Middle frontal gyrus (tissue), 1 donor: ENCODE measurements around the gene DDHD1.
A peak's percentile ranks its signal among the peaks of the same experiment; 100 is the strongest.
"Not testable (repeated sequence)": the region's sequence is repeated elsewhere in the genome, so short reads cannot be mapped to it uniquely, and the experiment has no call there.

Source experiments
- DNase-seq: peaks from one replicate; pipeline ENCODE4 v3.0.0-alpha.2; 2015; ENCODE audit warnings: low spot score; ENCODE audit errors: extremely low spot score

Gene DDHD1

DNA sequence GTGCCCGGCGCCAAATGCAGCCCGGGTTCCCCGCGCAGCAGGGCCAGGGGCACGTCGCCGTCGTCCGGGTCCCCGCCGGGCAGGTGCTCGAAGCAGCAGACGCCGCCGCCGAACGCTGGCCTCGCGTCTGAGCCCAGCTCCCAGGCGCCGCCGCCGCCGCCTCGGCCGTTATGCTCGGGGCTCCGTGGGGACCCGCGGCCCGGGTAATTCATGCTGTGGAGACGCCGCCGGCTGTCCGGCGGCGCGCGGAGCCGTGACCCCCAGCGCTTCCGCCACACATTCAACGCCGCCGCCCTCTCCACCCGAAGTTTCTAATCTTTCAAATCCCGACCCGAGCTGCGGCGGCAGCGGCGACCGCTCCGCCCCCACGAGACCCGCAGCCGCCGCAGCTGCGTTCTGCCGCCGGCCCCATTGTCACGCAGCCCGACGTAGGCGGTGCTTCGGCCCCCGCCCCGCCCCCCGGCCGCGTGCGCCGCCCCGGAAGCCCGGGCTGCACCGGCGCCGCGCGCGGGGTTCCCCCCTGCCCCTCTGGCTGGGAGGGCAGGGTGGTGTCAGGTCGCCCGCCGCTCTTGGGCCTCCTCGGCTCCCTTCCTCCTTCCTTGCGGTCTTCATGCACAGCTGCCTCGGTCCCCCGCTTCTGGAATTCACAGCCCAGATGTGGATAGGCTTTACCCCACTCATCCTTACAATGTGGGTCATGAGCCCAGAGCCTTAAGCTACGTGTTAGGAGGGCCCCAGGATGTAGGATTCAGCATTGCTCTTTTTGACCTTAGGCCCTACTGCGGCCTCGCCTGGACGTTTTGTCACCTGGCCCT is at the start of gene DDHD1:
Gene DDHD1, minus strand, starts transcription at position 437 of the 815 bp plus-strand sequence. Its CDS starts 225 bp downstream, at position 212.
- peak; percentile 40 for DNase-seq

GRCh38 chr14:53195949-53196348 is 42.8 kb upstream of the DDHD1 start:
- DNase-seq, result no peak

GRCh38 chr14:53193193-53193592 is 40.1 kb upstream of the DDHD1 start:
- no peak for DNase-seq

DNA sequence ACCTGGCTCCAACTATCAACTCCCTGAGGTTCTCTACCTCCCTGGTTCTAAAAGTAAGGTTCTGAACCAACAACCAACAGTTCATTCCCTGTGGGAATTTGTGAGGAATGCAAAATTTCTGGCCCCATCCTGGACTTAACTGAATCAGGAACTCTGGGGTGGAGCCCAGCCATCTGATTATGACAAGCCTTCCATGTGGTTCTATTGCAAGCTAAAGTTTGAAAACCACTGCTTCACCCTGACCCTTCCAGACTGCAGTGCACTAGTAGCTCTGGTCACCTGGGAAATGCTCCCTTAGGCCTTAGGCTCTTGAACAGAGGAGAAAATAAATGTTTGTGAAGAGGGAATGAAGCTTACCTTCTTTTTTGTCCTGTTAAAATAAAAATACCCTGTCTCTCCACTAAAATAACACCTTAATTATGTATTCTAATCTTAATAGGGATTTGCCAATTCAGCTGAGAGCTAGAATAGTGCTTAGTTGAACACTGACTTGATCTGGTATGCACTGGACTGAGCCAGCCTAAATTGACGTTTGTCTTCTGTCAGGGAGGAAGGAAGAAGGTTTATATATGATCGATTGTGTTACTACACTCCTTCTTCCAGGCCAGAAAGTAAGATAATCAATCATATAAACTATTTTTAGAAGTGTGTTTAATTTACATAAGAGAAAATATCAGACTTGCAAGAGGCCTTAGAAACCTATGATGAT is 39.1 kb upstream of the DDHD1 start:
- DNase-seq, result no peak

GRCh38 chr14:53190938-53191337 is 37.8 kb upstream of the DDHD1 start:
- DNase-seq, result no peak

- DNase-seq, result no peak
Measured at GRCh38 chr14:53187921-53188463, 34.9 kb upstream of the DDHD1 start.

DNA sequence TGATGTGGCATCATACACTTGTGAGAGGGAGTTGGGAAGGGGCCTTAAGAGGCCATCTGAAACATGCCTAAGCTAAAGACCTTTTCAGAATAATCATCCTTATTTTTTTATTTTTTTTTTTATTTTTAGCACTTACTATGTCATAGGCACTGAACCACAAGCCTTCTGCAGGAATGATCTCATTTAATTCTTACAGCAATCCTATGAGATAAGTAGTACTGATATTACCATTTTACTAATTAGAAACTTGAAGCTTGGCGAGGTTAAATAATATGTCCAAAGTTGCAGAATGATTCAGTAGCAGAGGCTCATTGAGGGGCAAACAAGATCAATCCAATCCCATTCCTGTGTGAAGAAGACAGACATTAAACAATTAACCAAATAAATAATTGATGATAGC is 33.4 kb upstream of the DDHD1 start:
- no peak for DNase-seq

GRCh38 chr14:53183611-53184010 is 30.5 kb upstream of the DDHD1 start:
- no peak for DNase-seq

DNA sequence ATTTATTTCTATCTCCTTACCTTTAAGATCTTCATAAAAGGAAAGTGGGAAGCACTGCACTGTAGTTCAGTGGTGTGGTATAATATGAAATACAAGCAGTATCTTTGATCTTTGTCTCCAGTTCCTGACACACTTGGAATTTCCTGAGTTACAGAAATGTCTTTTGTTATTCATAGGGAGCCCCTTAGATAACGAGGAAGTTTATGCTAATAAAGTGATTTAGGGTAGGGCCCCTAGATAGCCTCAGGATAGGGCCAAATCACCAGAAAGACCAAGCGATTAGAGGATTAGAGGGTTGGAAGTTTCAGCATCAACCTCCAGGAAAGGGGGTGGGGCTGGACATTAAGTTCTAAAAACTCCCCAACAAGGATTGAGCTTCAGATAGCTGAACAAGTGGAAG is 29.9 kb upstream of the DDHD1 start:
- no peak for DNase-seq

- DNase-seq, result not testable (repeated sequence)
Measured at GRCh38 chr14:53181463-53182081, 28.4 kb upstream of the DDHD1 start.

DNA sequence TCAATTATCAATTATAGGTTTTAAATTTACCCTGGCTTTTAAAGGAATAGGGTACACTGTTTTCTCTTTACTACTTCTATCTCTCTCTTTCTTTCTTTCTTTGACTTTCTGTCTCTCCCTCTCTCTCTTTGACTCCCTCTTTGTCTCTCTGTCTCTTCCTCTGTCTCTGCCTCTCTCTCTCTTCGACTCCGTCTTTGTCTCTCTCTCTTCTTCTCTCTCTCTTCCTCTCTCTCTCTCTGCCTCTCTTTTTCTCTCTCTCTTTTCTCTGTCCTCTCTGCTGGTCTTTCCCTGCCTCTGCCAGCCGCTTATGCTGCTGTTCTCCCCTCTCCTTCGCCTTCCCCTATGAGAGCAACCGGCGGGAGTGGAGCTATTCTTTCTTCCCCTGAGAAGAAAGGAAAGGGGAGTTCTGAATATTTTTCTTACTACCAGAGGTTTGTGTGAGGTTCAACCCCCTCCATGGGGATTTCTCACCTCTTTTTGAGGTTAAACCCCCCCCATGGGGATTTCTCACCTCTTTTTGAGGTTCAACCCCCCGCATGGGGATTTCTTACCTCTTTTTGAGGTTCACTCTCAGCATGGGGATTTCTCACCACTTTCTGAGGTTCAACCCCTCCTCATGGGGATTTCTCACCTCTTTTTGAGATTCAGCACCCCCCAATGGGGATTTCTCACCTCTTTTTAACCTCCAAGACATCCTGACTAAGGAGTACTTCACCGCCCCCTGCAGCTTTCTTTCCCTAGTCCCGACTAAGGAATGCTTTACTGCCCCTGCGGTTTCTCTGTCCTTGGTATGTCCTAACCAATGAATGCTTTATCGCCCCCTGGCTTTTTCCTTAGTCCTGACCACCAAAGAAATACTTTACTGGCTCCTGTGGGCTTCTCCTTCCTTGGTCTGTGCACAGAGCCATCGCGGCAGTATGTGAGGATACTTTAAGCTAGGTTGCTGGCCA is 27.4 kb upstream of the DDHD1 start:
- DNase-seq, result no peak

DNA sequence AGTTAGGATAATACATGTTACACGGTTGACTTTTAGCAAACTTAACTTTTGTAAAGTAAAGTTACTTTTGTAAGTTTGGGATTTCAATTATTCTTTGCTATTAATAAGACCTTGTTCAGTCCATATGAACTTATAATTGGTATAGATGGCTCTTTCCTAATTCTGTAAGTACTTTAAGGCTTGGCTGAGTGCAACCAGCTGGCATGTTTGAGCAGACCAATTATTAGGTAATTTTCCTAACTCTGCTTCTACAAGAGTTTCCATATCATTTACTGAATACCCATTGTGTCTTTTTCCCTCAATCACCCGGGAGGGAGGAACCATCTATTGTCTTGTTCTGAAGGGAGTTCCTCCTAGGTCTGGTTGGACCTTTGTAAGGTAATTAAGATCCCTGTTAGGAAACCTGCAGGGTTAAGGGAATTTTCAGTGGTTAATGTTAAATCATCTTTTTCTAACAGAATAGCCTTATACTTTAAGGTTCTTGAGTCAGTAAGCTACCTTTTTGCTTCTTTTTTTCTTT is 26.4 kb upstream of the DDHD1 start:
- not testable (repeated sequence) for DNase-seq

DNA sequence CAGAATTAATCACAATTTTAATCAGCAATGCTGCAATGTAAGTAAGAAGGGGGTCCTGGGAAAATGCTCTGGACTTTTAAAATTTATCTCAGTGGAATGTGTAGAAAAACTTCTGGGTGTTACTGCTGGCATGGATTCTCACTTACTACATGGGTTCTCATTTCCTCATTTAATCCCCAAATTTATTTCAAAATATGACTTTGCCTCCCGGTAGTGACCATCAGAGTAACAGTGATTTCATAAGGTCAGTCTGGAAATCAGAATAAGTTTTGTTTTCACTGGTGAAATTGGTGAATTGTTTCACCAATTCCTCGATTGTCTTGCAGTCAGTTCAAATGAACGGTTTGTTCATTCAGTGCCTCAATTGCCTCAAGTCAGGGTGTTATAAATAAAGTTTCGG is 22.3 kb upstream of the DDHD1 start:
- no peak for DNase-seq

DNA sequence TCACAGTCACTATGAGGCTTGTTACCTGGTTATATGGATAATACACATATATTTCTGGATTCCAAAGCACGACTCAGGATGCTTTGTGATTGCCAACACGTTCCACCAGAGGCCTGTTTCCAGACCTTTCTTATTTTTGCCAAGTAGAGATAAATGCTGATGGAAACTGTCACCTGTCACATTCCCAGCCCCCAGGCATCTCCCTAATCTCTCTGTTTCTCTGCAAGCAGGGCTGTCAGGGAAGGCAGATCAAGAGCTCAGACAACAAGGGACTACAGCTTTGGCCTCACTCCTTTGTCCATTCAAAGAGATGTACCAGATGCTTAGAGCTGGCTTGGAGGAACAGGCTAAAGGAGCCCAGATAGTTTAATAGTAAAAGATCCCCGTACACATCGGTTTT is 21.8 kb upstream of the DDHD1 start:
- no peak for DNase-seq

DNA sequence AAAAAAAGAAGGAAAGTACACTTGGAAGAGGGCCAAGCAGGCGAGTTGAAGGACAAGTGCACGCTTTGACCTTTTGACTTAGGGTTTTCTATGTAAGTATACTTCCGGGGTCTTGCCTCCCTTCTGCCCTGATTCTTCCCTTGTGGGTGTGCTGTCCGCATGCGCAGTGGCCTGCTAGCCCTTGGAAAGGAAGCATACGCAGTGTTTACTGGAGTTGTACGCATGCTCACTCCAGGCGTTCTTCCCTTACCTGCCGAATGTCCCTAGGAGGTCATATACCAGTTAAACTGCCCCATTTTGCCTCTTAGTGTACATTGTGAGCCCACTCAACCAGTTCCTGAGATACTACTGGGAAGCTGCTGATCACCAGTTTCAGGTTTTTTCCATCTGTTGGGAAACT is 15.7 kb upstream of the DDHD1 start:
- DNase-seq, result no peak

GRCh38 chr14:53167602-53168328 is 14.6 kb upstream of the DDHD1 start:
- no peak for DNase-seq

DNA sequence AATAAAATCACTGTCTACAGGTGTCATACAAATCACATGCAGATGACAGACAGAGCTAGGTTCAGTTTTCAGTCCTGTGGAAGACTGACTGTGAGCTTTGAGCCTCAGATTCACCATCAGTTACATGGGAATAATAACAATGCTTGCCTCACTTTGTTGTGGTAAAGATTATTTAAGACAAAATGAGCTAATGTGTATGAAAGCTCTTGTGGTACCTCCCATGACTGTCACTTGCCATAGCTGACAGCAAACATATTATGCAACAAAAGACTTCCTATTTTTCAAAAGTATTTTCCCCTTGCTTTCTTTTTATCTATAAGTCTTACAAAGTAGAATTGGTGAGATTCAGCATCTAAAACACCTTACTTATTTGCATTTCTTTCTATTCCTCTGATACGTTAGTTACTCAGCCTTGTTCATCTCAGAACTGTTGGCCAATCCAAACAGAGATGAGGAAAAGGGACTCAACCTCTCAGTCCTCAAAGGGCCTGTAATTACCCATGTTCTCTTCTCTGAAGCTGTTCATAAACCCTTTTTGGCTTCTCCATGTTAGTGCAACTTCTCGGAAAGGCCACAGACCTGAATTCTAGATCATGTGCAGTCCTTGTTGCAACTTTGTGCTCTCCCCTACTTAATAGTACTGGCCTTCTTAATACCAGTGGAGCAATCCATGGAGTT is 8.8 kb upstream of the DDHD1 start:
- DNase-seq, result no peak

GRCh38 chr14:53156238-53156637 is 3.1 kb upstream of the DDHD1 start:
- no peak for DNase-seq

- DNase-seq, result no peak
Measured at GRCh38 chr14:53153702-53154112, 584 bp upstream of the DDHD1 start.
